Measurements from ENCODE around the gene TTLL8. TPM values are rescaled to one million over a fixed set of nuclear protein-coding genes. Genes with fewer than 3 reads are reported as not detected.

The TTLL8 gene
- total and polyA plus RNA-seq, 4 donors, result not detected

- no peak overlapping the region for H3K4me3 ChIP-seq (ENCODE audit: low read depth in 1 of 3, low read length in 3 of 3)
- peaks cover 2 to 5% (median 4%) of the 10 kb centered on the region in 4 donors for H3K27me3 ChIP-seq (ENCODE audit: control insufficient read depth in 4 of 4, insufficient read depth in 4 of 4, low read length in 3 of 4)
- no peaks in the 10 kb centered on the region for H3K36me3 ChIP-seq (ENCODE audit: control insufficient read depth in 4 of 4, insufficient read depth in 3 of 4, low read depth in 1 of 4, low read length in 3 of 4)
- peaks cover 0 to 2% (median 0%) of the 10 kb centered on the region in 4 donors for H3K4me1 ChIP-seq (ENCODE audit: control insufficient read depth in 4 of 4, insufficient read depth in 4 of 4, low read length in 3 of 4)
- 69% methylated on average over 46 of the region's 46 CpGs for WGBS
- H3K9ac ChIP-seq (ENCODE audit: low read depth in 1 of 2, low read length in 2 of 2), result no peak overlapping the region
- no peaks in the 10 kb centered on the region for H3K9me3 ChIP-seq (ENCODE audit: control insufficient read depth in 4 of 4, low read length in 3 of 4)
- TF ChIP-seq HNF4A (conservative IDR thresholded peaks at IDR 0.05) (no peak), RAD21 (IDR thresholded peaks at IDR 0.05) (no peak), JUND (IDR thresholded peaks at IDR 0.05) (no peak), SP1 (IDR thresholded peaks at IDR 0.05) (no peak), EGR1 (IDR thresholded peaks at IDR 0.05; ENCODE audit: low read depth in 2 of 2) (no peak), RXRA (IDR thresholded peaks at IDR 0.05) (no peak), HNF4G (IDR thresholded peaks at IDR 0.05) (no peak), FOXA2 (IDR thresholded peaks at IDR 0.05) (no peak)
- TF ChIP-seq, protein P1, sequence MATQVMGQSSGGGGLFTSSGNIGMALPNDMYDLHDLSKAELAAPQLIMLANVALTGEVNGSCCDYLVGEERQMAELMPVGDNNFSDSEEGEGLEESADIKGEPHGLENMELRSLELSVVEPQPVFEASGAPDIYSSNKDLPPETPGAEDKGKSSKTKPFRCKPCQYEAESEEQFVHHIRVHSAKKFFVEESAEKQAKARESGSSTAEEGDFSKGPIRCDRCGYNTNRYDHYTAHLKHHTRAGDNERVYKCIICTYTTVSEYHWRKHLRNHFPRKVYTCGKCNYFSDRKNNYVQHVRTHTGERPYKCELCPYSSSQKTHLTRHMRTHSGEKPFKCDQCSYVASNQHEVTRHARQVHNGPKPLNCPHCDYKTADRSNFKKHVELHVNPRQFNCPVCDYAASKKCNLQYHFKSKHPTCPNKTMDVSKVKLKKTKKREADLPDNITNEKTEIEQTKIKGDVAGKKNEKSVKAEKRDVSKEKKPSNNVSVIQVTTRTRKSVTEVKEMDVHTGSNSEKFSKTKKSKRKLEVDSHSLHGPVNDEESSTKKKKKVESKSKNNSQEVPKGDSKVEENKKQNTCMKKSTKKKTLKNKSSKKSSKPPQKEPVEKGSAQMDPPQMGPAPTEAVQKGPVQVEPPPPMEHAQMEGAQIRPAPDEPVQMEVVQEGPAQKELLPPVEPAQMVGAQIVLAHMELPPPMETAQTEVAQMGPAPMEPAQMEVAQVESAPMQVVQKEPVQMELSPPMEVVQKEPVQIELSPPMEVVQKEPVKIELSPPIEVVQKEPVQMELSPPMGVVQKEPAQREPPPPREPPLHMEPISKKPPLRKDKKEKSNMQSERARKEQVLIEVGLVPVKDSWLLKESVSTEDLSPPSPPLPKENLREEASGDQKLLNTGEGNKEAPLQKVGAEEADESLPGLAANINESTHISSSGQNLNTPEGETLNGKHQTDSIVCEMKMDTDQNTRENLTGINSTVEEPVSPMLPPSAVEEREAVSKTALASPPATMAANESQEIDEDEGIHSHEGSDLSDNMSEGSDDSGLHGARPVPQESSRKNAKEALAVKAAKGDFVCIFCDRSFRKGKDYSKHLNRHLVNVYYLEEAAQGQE (IDR thresholded peaks at IDR 0.05), result no peak
- TF ChIP-seq, protein P2, sequence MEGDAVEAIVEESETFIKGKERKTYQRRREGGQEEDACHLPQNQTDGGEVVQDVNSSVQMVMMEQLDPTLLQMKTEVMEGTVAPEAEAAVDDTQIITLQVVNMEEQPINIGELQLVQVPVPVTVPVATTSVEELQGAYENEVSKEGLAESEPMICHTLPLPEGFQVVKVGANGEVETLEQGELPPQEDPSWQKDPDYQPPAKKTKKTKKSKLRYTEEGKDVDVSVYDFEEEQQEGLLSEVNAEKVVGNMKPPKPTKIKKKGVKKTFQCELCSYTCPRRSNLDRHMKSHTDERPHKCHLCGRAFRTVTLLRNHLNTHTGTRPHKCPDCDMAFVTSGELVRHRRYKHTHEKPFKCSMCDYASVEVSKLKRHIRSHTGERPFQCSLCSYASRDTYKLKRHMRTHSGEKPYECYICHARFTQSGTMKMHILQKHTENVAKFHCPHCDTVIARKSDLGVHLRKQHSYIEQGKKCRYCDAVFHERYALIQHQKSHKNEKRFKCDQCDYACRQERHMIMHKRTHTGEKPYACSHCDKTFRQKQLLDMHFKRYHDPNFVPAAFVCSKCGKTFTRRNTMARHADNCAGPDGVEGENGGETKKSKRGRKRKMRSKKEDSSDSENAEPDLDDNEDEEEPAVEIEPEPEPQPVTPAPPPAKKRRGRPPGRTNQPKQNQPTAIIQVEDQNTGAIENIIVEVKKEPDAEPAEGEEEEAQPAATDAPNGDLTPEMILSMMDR (IDR thresholded peaks at IDR 0.05; ENCODE audit: low read depth, low read length, missing input control), result no peak
- TF ChIP-seq, protein P3, sequence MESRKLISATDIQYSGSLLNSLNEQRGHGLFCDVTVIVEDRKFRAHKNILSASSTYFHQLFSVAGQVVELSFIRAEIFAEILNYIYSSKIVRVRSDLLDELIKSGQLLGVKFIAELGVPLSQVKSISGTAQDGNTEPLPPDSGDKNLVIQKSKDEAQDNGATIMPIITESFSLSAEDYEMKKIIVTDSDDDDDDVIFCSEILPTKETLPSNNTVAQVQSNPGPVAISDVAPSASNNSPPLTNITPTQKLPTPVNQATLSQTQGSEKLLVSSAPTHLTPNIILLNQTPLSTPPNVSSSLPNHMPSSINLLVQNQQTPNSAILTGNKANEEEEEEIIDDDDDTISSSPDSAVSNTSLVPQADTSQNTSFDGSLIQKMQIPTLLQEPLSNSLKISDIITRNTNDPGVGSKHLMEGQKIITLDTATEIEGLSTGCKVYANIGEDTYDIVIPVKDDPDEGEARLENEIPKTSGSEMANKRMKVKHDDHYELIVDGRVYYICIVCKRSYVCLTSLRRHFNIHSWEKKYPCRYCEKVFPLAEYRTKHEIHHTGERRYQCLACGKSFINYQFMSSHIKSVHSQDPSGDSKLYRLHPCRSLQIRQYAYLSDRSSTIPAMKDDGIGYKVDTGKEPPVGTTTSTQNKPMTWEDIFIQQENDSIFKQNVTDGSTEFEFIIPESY (IDR thresholded peaks at IDR 0.05), result no peak
- DNase-seq (ENCODE audit: low spot score), result no peak
- no peak overlapping the region for H3K27ac ChIP-seq (ENCODE audit: low read depth in 1 of 2, low read length in 2 of 2)
These were observed 48.1 kb downstream of the TTLL8 start for GRCh38 chr22:50009765-50010675.

- H3K27me3 ChIP-seq (ENCODE audit: control insufficient read depth in 4 of 4, insufficient read depth in 4 of 4, low read length in 3 of 4), result peaks cover 2 to 5% (median 4%) of the 10 kb centered on the region in 4 donors
- DNase-seq (ENCODE audit: low spot score), result no peak
These were observed 48.8 kb downstream of the TTLL8 start for GRCh38 chr22:50009251-50009650.

More at GRCh38 chr22:50009251-50009650, 48.8 kb downstream of the TTLL8 start:
- 90% methylated on average over 16 of the region's 16 CpGs for whole genome bisulfite sequencing
- no peaks in the 10 kb centered on the region for H3K4me1 ChIP-seq (ENCODE audit: control insufficient read depth in 4 of 4, insufficient read depth in 4 of 4, low read length in 3 of 4)
- H3K4me3 ChIP-seq (ENCODE audit: low read depth in 1 of 3, low read length in 3 of 3), result no peak overlapping the region
- H3K9me3 ChIP-seq (ENCODE audit: control insufficient read depth in 4 of 4, low read length in 3 of 4), result no peaks in the 10 kb centered on the region
- TF ChIP-seq HNF4A (conservative IDR thresholded peaks at IDR 0.05) (no peak), HNF4G (IDR thresholded peaks at IDR 0.05) (no peak)
- TF ChIP-seq, protein P2 (IDR thresholded peaks at IDR 0.05; ENCODE audit: low read depth, low read length, missing input control), result no peak
- H3K36me3 ChIP-seq (ENCODE audit: control insufficient read depth in 4 of 4, insufficient read depth in 3 of 4, low read depth in 1 of 4, low read length in 3 of 4), result no peaks in the 10 kb centered on the region
- no peak overlapping the region for H3K27ac ChIP-seq (ENCODE audit: low read depth in 1 of 2, low read length in 2 of 2)
- no peak overlapping the region for H3K9ac ChIP-seq (ENCODE audit: low read depth in 1 of 2, low read length in 2 of 2)
